LNCaP clone FGC (cell line): ENCODE measurements around the gene KCTD14.
"Not testable (repeated sequence)": the region's sequence is repeated elsewhere in the genome, so short reads cannot be mapped to it uniquely, and the experiment has no call there.

Experiments used
- DNase-seq: peaks from one replicate; pipeline ENCODE4 v3.0.0-alpha.2; 2011; ENCODE audit warnings: low read depth
- H3K4me3 ChIP-seq: 2 replicates; pipeline ENCODE4 v1.5.1; 2011; ENCODE audit warnings: mild to moderate bottlenecking, low read depth, low read length, control low read depth
- CTCF ChIP-seq: IDR thresholded peaks from 2 replicates; pipeline ENCODE4 v1.5.1; 2012; ENCODE audit warnings: mild to moderate bottlenecking; ENCODE audit not compliant: control insufficient read depth, insufficient read depth; ENCODE audit errors: extremely low read depth

Gene KCTD14

GRCh38 chr11:78034623-78035022, 11.5 kb upstream of the KCTD14 start:
- no peak for TF ChIP-seq CTCF
- no peak for DNase-seq
- H3K4me3 ChIP-seq: no peak overlapping the region

- TF ChIP-seq CTCF: no peak
- no peak for DNase-seq
- H3K4me3 ChIP-seq: no peak overlapping the region
Measured at GRCh38 chr11:78033040-78033439, 10.0 kb upstream of the KCTD14 start.

GRCh38 chr11:78032090-78032489, 9.0 kb upstream of the KCTD14 start:
- no peak for TF ChIP-seq CTCF
- no peak for DNase-seq
- H3K4me3 ChIP-seq: no peak overlapping the region

GRCh38 chr11:78031629-78032028, 8.6 kb upstream of the KCTD14 start:
- DNase-seq: no peak
- H3K4me3 ChIP-seq: no peak overlapping the region
- no peak for TF ChIP-seq CTCF

GRCh38 chr11:78030429-78031325, 7.6 kb upstream of the KCTD14 start:
- no peak overlapping the region for H3K4me3 ChIP-seq
- TF ChIP-seq CTCF: no peak
- peak; percentile 18 for DNase-seq

GRCh38 chr11:78028423-78028822, 5.3 kb upstream of the KCTD14 start:
- not testable (repeated sequence) for DNase-seq, H3K4me3 ChIP-seq

GRCh38 chr11:78027759-78028158, 4.7 kb upstream of the KCTD14 start:
- no peak for TF ChIP-seq CTCF
- no peak for DNase-seq
- no peak overlapping the region for H3K4me3 ChIP-seq
